CD4-positive, alpha-beta memory T cell (primary cell): ENCODE results near the gene RBM26. TPM values are rescaled to one million over a fixed set of nuclear protein-coding genes. Genes with fewer than 3 reads are reported as not detected.
"Not testable (repeated sequence)": the region's sequence is repeated elsewhere in the genome, so short reads cannot be mapped to it uniquely, and the experiment has no call there.

Experiments
- CTCF ChIA-PET: fragments of 350-600 bp; sonication (Branson Sonifier 250); formaldehyde crosslinking; loops from one replicate; lab custom pipeline; 2021; ENCODE audit warnings: inconsistent platforms; ENCODE audit not compliant: partially characterized antibody; lab: Charles Lee
- POLR2A ChIA-PET: fragments of 350-600 bp; sonication (Branson Sonifier 250); formaldehyde crosslinking; loops from one replicate; lab custom pipeline; 2021; ENCODE audit not compliant: partially characterized antibody; lab: Charles Lee
- DNase-seq, 5 donors: peaks; one replicate each; pipeline versions ENCODE4 v3.0.0 to v3.0.0-alpha.2; 2020 to 2022; ENCODE audit warnings: mixed read lengths in 1 of 5
- H3K27ac ChIP-seq: one replicate; pipeline ENCODE4 v1.7.0; 2013; ENCODE audit warnings: low read depth, low read length
- H3K27me3 ChIP-seq: 2 replicates; pipeline ENCODE4 v1.7.0; 2013; ENCODE audit warnings: mild to moderate bottlenecking, low read length, moderate library complexity; ENCODE audit not compliant: insufficient read depth
- H3K36me3 ChIP-seq: 2 replicates; pipeline ENCODE4 v1.7.0; 2013; ENCODE audit warnings: mild to moderate bottlenecking, low read length, moderate library complexity; ENCODE audit not compliant: insufficient read depth
- H3K4me1 ChIP-seq: 2 replicates; pipeline ENCODE4 v1.7.0; 2013; ENCODE audit warnings: mild to moderate bottlenecking, low read length, moderate library complexity; ENCODE audit not compliant: insufficient read depth
- H3K4me3 ChIP-seq, 2 donors: one replicate each; pipeline ENCODE4 v1.7.0; 2013; ENCODE audit warnings: low read length in 2 of 2, mild to moderate bottlenecking in 1 of 2
- H3K9me3 ChIP-seq, 2 donors: one replicate each; pipeline ENCODE4 v1.7.0; 2013; ENCODE audit warnings: low read length in 2 of 2, control low read depth in 1 of 2; ENCODE audit not compliant: control insufficient read depth in 1 of 2
- H3K27ac Mint-ChIP-seq, 7 donors: one replicate each; pipeline ENCODE4 v1.8.0; 2020 to 2021; ENCODE audit warnings: mixed read lengths in 7 of 7, mild to moderate bottlenecking in 6 of 7, inconsistent platforms in 3 of 7, moderate library complexity in 3 of 7
- H3K27me3 Mint-ChIP-seq, 2 donors: one replicate each; pipeline ENCODE4 v1.8.0; 2020 to 2021; ENCODE audit warnings: mixed read lengths in 2 of 2
- H3K36me3 Mint-ChIP-seq, 2 donors: one replicate each; pipeline ENCODE4 v1.8.0; 2020 to 2021; ENCODE audit warnings: mixed read lengths in 2 of 2, inconsistent platforms in 1 of 2, mild to moderate bottlenecking in 1 of 2
- H3K4me1 Mint-ChIP-seq, 4 donors: one replicate each; pipeline ENCODE4 v1.8.0; 2020 to 2021; ENCODE audit warnings: mixed read lengths in 4 of 4, mild to moderate bottlenecking in 1 of 4
- H3K4me3 Mint-ChIP-seq, 8 donors: one replicate each; pipeline ENCODE4 v1.8.0; 2020 to 2021; ENCODE audit warnings: mixed read lengths in 8 of 8, mild to moderate bottlenecking in 7 of 8, moderate library complexity in 6 of 8, inconsistent platforms in 3 of 8
- H3K9me3 Mint-ChIP-seq, 8 donors: one replicate each; pipeline ENCODE4 v1.8.0; 2020 to 2021; ENCODE audit warnings: mixed read lengths in 8 of 8, mild to moderate bottlenecking in 5 of 8, inconsistent platforms in 3 of 8, moderate library complexity in 1 of 8
- intact Hi-C: fragments of 100-400 bp; cut with micrococcal nuclease; formaldehyde crosslinking; loops from one replicate; pipeline ENCODE4 v1.15.1; 2023
- polyA plus RNA-seq, 2 donors: library from polyadenylated mRNA; unstranded; fragments of 300-500 nt; fragmentation: Illumina TruSeq; gene quantifications; one replicate each; pipeline ENCODE4 v1.2.3, GENCODE V29; 2021
- total RNA-seq, 2 experiments: library from RNA; stranded (reverse); gene quantifications; one replicate each; pipeline ENCODE4 v1.2.3, GENCODE V29; 2021

RBM26 gene
- total and polyA plus RNA-seq, 4 experiments from 2014 or later = 9.5 to 96.3 (median 55.0) TPM

DNA sequence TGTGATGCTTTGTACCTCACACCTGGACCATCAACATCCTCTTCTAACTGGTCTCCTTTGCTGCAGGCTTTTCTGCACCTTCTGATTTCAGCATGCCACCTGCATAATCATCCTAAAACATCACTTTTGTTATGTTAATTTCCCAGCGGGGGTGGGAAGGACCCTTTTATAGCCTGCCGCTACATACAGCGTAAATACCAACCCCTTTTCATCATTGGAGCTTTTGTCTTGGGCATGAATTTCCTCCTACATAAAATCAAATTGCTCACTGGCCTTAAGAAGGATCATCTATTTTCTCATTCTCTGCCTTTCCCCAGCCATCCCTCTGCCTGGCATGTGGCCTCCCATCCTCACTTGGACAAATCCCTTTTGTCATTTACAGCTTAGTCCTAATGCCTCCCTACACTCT lies 124.7 kb downstream of the RBM26 start:
- H3K36me3 ChIP-seq = no peaks in the 10 kb centered on the region
- intact Hi-C loops = no loop called here
- no peaks in the 10 kb centered on the region for H3K27me3 ChIP-seq
- no peaks in the 10 kb centered on the region for H3K9me3 ChIP-seq
- Mint-ChIP-seq H3K36me3 (no peaks in the 10 kb centered on the region), H3K4me3 (no peak overlapping the region), H3K27me3 (peaks cover 2 to 3% of the 10 kb centered on the region in 2 donors), H3K4me1 (no peaks in the 10 kb centered on the region), H3K9me3 (peaks cover 0 to 2% (median 0%) of the 10 kb centered on the region in 8 donors), H3K27ac (no peak overlapping the region)
- H3K27ac ChIP-seq = no peak overlapping the region
- CTCF ChIA-PET = no interaction called here
- H3K4me3 ChIP-seq = no peak overlapping the region
- H3K4me1 ChIP-seq = no peaks in the 10 kb centered on the region
- POLR2A ChIA-PET = no interaction called here
- DNase-seq = no peak

DNA sequence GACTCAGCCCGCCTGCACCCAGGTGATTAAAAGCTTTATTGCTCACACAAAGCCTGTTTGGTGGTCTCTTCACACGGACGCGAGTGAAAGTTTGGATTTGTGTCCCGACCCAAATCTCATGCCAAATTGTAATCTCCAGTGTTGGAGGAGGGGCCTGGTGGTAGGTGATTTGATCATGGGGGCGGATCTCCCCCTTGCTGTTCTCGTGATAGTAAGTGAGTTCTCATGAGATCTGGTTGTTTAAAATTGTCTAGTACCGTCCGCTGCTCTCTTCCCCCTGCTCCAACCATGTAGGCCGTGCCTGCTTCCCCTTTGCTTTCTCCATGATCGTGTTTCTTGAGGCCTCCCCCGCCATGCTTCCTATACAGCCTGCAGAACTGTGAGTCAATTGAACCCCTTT lies 126.3 kb downstream of the RBM26 start:
- H3K9me3 ChIP-seq, H3K4me3 ChIP-seq, H3K27ac ChIP-seq, H3K27me3 ChIP-seq, H3K36me3 Mint-ChIP-seq, H3K36me3 ChIP-seq, intact Hi-C loops, H3K27ac Mint-ChIP-seq, H3K4me1 ChIP-seq, H3K9me3 Mint-ChIP-seq, CTCF ChIA-PET, H3K4me3 Mint-ChIP-seq, POLR2A ChIA-PET, H3K4me1 Mint-ChIP-seq, DNase-seq: not testable (repeated sequence)
- peaks cover 8 to 12% of the 10 kb centered on the region in 2 donors for H3K27me3 Mint-ChIP-seq

DNA sequence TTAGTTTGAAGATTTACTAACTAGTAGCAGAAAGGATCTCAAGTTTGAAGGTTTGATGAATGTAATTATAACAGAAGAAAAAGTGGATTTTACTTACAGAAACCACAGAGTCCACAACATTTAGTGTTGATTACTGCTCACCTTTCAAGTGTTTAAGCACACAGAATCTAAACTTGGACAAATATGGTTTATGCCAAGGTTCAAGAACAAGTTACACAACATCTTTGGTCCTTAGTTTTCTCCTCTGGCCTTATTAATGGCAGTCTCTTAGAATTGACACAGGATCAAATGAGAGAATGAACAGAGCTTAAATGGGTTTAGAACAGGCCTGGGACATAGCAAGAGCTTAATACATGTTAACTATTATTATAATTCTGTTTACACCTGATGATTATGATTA lies 133.0 kb downstream of the RBM26 start:
- no peaks in the 10 kb centered on the region for H3K36me3 Mint-ChIP-seq
- POLR2A ChIA-PET = no interaction called here

DNA sequence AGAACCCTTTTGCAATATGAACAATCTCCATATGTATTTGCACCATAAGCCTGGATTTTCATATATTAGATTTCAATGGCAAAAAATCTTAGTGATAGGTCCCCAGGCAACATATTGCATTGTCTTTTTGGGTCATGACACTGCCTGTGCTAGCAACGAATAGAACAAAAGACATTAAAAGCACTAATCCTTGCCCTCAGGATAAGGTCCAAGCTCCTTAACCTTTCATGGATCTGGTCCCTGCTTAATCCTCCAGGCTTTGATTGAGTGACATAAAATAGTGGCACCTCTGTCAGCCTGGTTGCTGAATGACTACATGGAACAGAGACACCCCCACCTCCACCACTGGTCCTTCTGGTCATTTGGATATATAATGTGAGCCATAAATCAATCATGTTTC lies 134.4 kb downstream of the RBM26 start:
- H3K27ac Mint-ChIP-seq = no peak overlapping the region
- intact Hi-C loops = no loop called here
- ChIA-PET POLR2A (no interaction called here), CTCF (no interaction called here)
- Histone ChIP-seq H3K4me1 (no peaks in the 10 kb centered on the region), H3K9me3 (no peaks in the 10 kb centered on the region), H3K36me3 (no peaks in the 10 kb centered on the region), H3K27me3 (no peaks in the 10 kb centered on the region), H3K27ac (no peak overlapping the region), H3K4me3 (no peak overlapping the region)
- H3K36me3 Mint-ChIP-seq = no peaks in the 10 kb centered on the region
- no peak for DNase-seq
- peaks cover 12 to 17% of the 10 kb centered on the region in 2 donors for H3K27me3 Mint-ChIP-seq
- peaks cover 2 to 6% (median 3%) of the 10 kb centered on the region in 8 donors for H3K9me3 Mint-ChIP-seq
- no peak overlapping the region for H3K4me3 Mint-ChIP-seq
- no peaks in the 10 kb centered on the region for H3K4me1 Mint-ChIP-seq

More for the DNA sequence above, 133.0 kb downstream of the RBM26 start:
- Histone ChIP-seq H3K27ac (no peak overlapping the region), H3K36me3 (no peaks in the 10 kb centered on the region), H3K4me1 (no peaks in the 10 kb centered on the region), H3K4me3 (no peak overlapping the region), H3K9me3 (no peaks in the 10 kb centered on the region), H3K27me3 (no peaks in the 10 kb centered on the region)
- Mint-ChIP-seq H3K27me3 (peaks cover 12 to 17% of the 10 kb centered on the region in 2 donors), H3K4me3 (no peak overlapping the region), H3K4me1 (no peaks in the 10 kb centered on the region), H3K27ac (no peak overlapping the region), H3K9me3 (peaks cover under 1 to 4% (median under 1%) of the 10 kb centered on the region in 8 donors)
- DNase-seq = no peak
- intact Hi-C loops = no loop called here
- CTCF ChIA-PET = interaction anchor here (0.6 kb wide), 1 partner anchor 1116 kb away, joined by 3 read pairs; no protein-coding TSS in a partner anchor

DNA sequence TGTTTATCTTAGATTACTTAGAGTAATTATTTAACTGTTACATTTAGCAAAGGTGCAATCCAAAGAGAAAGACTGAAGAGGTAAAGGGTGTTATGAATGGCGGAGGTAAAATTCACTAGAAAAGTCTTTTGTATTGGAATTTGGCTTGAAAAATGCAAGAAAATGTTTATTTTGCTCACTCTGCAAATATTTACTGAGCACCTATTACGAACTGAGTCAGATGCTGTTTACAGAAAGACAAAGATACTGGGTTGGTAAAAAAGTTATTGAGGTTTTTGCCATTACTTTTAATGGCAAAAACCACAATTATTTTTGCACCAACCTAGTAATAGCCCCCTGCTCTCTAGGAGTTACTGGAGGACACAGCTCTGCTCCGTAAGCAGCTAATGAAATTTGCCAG lies 135.2 kb downstream of the RBM26 start:
- ChIA-PET POLR2A (no interaction called here), CTCF (no interaction called here)
- Histone ChIP-seq H3K4me3 (no peak overlapping the region), H3K27me3 (no peaks in the 10 kb centered on the region), H3K36me3 (no peaks in the 10 kb centered on the region), H3K9me3 (no peaks in the 10 kb centered on the region), H3K4me1 (no peaks in the 10 kb centered on the region), H3K27ac (no peak overlapping the region)
- no peaks in the 10 kb centered on the region for H3K4me1 Mint-ChIP-seq
- H3K27ac Mint-ChIP-seq = no peak overlapping the region
- no peak for DNase-seq
- H3K27me3 Mint-ChIP-seq = peaks cover 12 to 17% of the 10 kb centered on the region in 2 donors
- no peaks in the 10 kb centered on the region for H3K36me3 Mint-ChIP-seq
- H3K4me3 Mint-ChIP-seq = no peak overlapping the region
- intact Hi-C loops = no loop called here
- H3K9me3 Mint-ChIP-seq = peaks cover 2 to 6% (median 3%) of the 10 kb centered on the region in 8 donors

Other genes with a start within 250 kb of the RBM26 start
- gene NDFIP2, start 74.9 kb upstream of the RBM26 start, total RNA-seq = 1 to 10 TPM; 2.7 to 3.7 TPM
- gene NDFIP2, start 74.9 kb upstream of the RBM26 start, polyA plus RNA-seq = 1 to 10 TPM; 4.6 to 5.2 TPM